HepG2 (cell line): ENCODE results near the gene AFF2. TPM values are rescaled to one million over a fixed set of nuclear protein-coding genes. Genes with fewer than 3 reads are reported as not detected.

Experiments used
- DZIP1 ChIP-seq: sonication (generic); formaldehyde crosslinking; IDR thresholded peaks from 2 replicates; pipeline ENCODE4 v1.5.0; 2020; ENCODE audit warnings: mild to moderate bottlenecking, missing genetic modification reagents
- FOXJ3 ChIP-seq: sonication (generic); formaldehyde crosslinking; IDR thresholded peaks from 2 replicates; pipeline ENCODE4 v1.4.0; 2020; ENCODE audit warnings: missing genetic modification reagents, mild to moderate bottlenecking, borderline replicate concordance
- GLMP ChIP-seq: sonication (generic); formaldehyde crosslinking; IDR thresholded peaks from 2 replicates; pipeline ENCODE4 v1.9.0; 2021; ENCODE audit warnings: missing genetic modification reagents, mild to moderate bottlenecking, borderline replicate concordance
- KDM4B ChIP-seq: sonication (generic); formaldehyde crosslinking; IDR thresholded peaks from 2 replicates; pipeline ENCODE4 v1.4.0; 2020; ENCODE audit warnings: missing genetic modification reagents
- PHB2 ChIP-seq: fragments of 450-650 bp; IDR thresholded peaks from 2 replicates; pipeline ENCODE4 v1.6.1; 2018; ENCODE audit not compliant: partially characterized antibody
- PHF5A ChIP-seq: IDR thresholded peaks from one replicate; pipeline ENCODE4 v1.6.1; 2018; ENCODE audit warnings: low read depth, missing genetic modification reagents; ENCODE audit not compliant: unreplicated experiment
- THRA ChIP-seq: sonication (generic); formaldehyde crosslinking; IDR thresholded peaks from 2 replicates; pipeline ENCODE4 v1.4.0; 2020; ENCODE audit warnings: missing genetic modification reagents, borderline replicate concordance
- ZBTB34 ChIP-seq: sonication (generic); formaldehyde crosslinking; IDR thresholded peaks from 2 replicates; pipeline ENCODE4 v1.8.0; 2022; ENCODE audit warnings: mild to moderate bottlenecking, missing genetic modification reagents
- ZHX2 ChIP-seq, 2 experiments: sonication (generic) in 1 of 2; formaldehyde crosslinking in 1 of 2; IDR thresholded peaks; 2 replicates each; pipeline versions ENCODE4 v1.6.1 to v1.9.0; 2014 to 2022; ENCODE audit warnings: antibody characterized with exemption in 1 of 2, borderline replicate concordance in 1 of 2, inconsistent platforms in 1 of 2, low read depth in 1 of 2, missing genetic modification reagents in 1 of 2
- ZNF282 ChIP-seq: fragments of 450-650 bp; IDR thresholded peaks from 2 replicates; pipeline ENCODE4 v1.6.1; 2018; ENCODE audit not compliant: partially characterized antibody
- ZNF782 ChIP-seq: sonication (generic); formaldehyde crosslinking; IDR thresholded peaks from 2 replicates; pipeline ENCODE4 v1.4.0; 2020; ENCODE audit warnings: missing genetic modification reagents, mild to moderate bottlenecking, borderline replicate concordance
- polyA plus RNA-seq, 8 experiments: library from polyadenylated mRNA; depleted of rRNA in 3 of 8; stranded (reverse) in 7 of 8; unstranded in 1 of 8; fragments of >200 nt; fragmentation: Illumina TruSeq in 4 of 8; extraction: Trizol in 4 of 8; gene quantifications; 2 replicates each; pipeline versions ENCODE4 v1.2.1 to v1.2.3, GENCODE V29; 2011 to 2016; ENCODE audit warnings: low read depth in 4 of 8, missing spikeins in 1 of 8, mixed read lengths in 1 of 8; ENCODE audit not compliant: insufficient read depth in 1 of 8
- total RNA-seq, 5 experiments: library from RNA; depleted of rRNA; stranded (reverse); fragments of >200 nt; fragmentation: Illumina TruSeq; extraction: Trizol; gene quantifications; 2 replicates each; pipeline ENCODE4 v1.2.3, GENCODE V29; 2016; ENCODE audit warnings: low read depth in 1 of 5

AFF2 gene
- total and polyA plus RNA-seq, 2 of the 13 experiments (the other 11 are each of a cell fraction or from before 2014, with no cell fraction given) = not detected

DNA sequence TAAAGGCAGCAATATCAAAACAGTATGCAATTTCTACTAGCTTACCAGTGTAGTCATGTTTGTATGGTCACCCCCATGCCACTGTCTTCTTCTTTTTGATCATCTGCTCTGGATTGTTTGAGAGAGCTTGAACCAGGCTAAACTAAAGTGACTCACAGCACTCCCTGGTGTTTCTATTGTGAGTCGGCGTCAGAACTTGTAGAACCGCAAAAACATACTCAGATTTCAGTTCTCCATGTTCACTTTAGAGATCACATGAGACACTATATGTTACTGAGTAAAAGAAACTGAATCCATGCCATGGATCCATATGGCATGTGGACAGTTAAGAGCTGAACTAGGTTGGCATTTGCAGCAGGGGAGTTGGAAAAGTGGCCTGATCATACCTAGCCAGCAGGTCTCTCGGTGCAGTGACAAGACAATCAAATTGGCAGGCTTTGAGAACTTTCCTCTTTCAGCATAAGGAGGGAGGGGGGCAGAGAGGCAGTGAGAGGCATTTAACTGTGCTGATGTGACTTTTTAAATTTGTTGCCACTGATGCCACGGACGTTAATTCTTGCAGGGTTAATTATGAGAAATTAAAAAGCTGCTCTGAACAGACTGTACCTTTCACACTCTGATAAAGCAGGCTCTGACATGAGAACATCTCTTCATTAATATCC is 88.4 kb downstream of the AFF2 start (continued):
- TF ChIP-seq THRA (CRISPR knock-in tag) (no peak), PHB2 (no peak), PHF5A (no peak), ZBTB34 (CRISPR knock-in tag) (no peak), ZNF782 (CRISPR knock-in tag) (no peak), DZIP1 (CRISPR knock-in tag) (no peak), GLMP (CRISPR knock-in tag) (no peak), KDM4B (no peak), ZHX2 (IDR thresholded peaks at IDR 0.05; ENCODE audit: low read depth) (no peak), ZHX2 (CRISPR knock-in tag; IDR thresholded peaks at IDR 0.05; ENCODE audit: borderline replicate concordance) (no peak), FOXJ3 (no peak), ZNF282 (no peak)
- TF ChIP-seq, all 625 proteins: peak for 0
